ENCODE data around the gene ZBTB38. TPM values are rescaled to one million over a fixed set of nuclear protein-coding genes. Genes with fewer than 3 reads are reported as not detected.

ZBTB38 gene
- total and polyA plus RNA-seq, 2 of the 13 experiments (the other 11 are each of a cell fraction or from before 2014, with no cell fraction given) = 26.8 to 51.7 TPM

- TF ChIP-seq ZNF317 (CRISPR knock-in tag; IDR thresholded peaks at IDR 0.05) (0 out of 2 replicates have a peak, but pooled peaks have one; percentile 60), ZNF44 (CRISPR knock-in tag; IDR thresholded peaks at IDR 0.05) (no peak), POGZ (CRISPR knock-in tag; IDR thresholded peaks at IDR 0.05) (peak; percentile 87), SMARCC2 (IDR thresholded peaks at IDR 0.05) (no peak), RXRB (CRISPR knock-in tag; IDR thresholded peaks at IDR 0.05; ENCODE audit: borderline replicate concordance) (peak; percentile 69), KLF6 (CRISPR knock-in tag; IDR thresholded peaks at IDR 0.05) (no peak), POLR2A (IDR thresholded peaks at IDR 0.05; ENCODE audit: insufficient read depth in 1 of 2, low read depth in 2 of 2, low read length in 2 of 2) (peak in 1 of 2 experiments; percentile 52; a peak in 2 of 4 replicates), ZNF891 (CRISPR knock-in tag; IDR thresholded peaks at IDR 0.05) (0 out of 2 replicates have a peak, but pooled peaks have one; percentile 40), CEBPZ (IDR thresholded peaks at IDR 0.05; ENCODE audit: low read length) (no peak), CAMTA2 (CRISPR knock-in tag; IDR thresholded peaks at IDR 0.05; ENCODE audit: borderline replicate concordance) (no peak), AGO2 (optimal IDR thresholded peaks at IDR 0.05; ENCODE audit: low read depth, low read length) (no peak), FOXP4 (CRISPR knock-in tag; IDR thresholded peaks at IDR 0.05) (peak; percentile 84), SMC3 (IDR thresholded peaks at IDR 0.05; ENCODE audit: low read length) (no peak; the same call in 1 of the 2 replicates), SMAD1 (CRISPR knock-in tag; IDR thresholded peaks at IDR 0.05; ENCODE audit: borderline replicate concordance, low read depth) (no peak), ZBTB43 (CRISPR knock-in tag; conservative IDR thresholded peaks at IDR 0.05) (peak; percentile 51; the same call in 1 of the 2 replicates), NCOA2 (CRISPR knock-in tag; IDR thresholded peaks at IDR 0.05) (peak; percentile 38; the same call in 1 of the 2 replicates), ZNF12 (CRISPR knock-in tag; IDR thresholded peaks at IDR 0.05) (0 out of 2 replicates have a peak, but pooled peaks have one; percentile 34), ZBTB25 (CRISPR knock-in tag; IDR thresholded peaks at IDR 0.05) (no peak), FOXM1 (CRISPR knock-in tag; IDR thresholded peaks at IDR 0.05) (no peak), ZNF672 (CRISPR knock-in tag; IDR thresholded peaks at IDR 0.05) (no peak), SP140L (CRISPR knock-in tag; IDR thresholded peaks at IDR 0.05; ENCODE audit: borderline replicate concordance) (no peak), ELF1 (CRISPR knock-in tag; IDR thresholded peaks at IDR 0.05) (peak; percentile 69), IKZF5 (CRISPR knock-in tag; IDR thresholded peaks at IDR 0.05) (peak; percentile 73; the same call in 1 of the 2 replicates)
Observed at GRCh38 chr3:141412936-141413354, 44.6 kb downstream of the ZBTB38 start (continued).

Data from HepG2 (cell line).